ENCODE measurements around the gene CYB5D1.

Gene CYB5D1

GRCh38 chr17:7841396-7841914 is 16.3 kb upstream of the CYB5D1 start:
- peak overlapping the region; percentile 59 for H3K4me3 ChIP-seq (ENCODE audit: low read depth, low read length)
- in situ Hi-C loops (cut with HindIII; ENCODE audit: low sequenced_read_pairs): no loop called here
- DNase-seq (ENCODE audit: low read depth, low spot score): peak; percentile 95
- peak; percentile 9 for TF ChIP-seq CTCF (IDR thresholded peaks at IDR 0.05; ENCODE audit: low read depth, low read length)

- peak overlapping the region; percentile 59 for H3K4me3 ChIP-seq (ENCODE audit: low read depth, low read length)
- in situ Hi-C loops (cut with HindIII; ENCODE audit: low sequenced_read_pairs): no loop called here
- TF ChIP-seq CTCF (IDR thresholded peaks at IDR 0.05; ENCODE audit: low read depth, low read length): no peak
- peak; percentile 90 for DNase-seq (ENCODE audit: low read depth, low spot score)
Measured at GRCh38 chr17:7841915-7842379, 15.9 kb upstream of the CYB5D1 start.

GRCh38 chr17:7842380-7843256 is 15.2 kb upstream of the CYB5D1 start:
- in situ Hi-C loops (cut with HindIII; ENCODE audit: low sequenced_read_pairs): no loop called here
- H3K4me3 ChIP-seq (ENCODE audit: low read depth, low read length): peak overlapping the region; percentile 59

GRCh38 chr17:7843257-7843535 is 14.6 kb upstream of the CYB5D1 start:
- no peak for DNase-seq (ENCODE audit: low read depth, low spot score)
- in situ Hi-C loops (cut with HindIII; ENCODE audit: low sequenced_read_pairs): no loop called here

More at GRCh38 chr17:7842380-7843256, 15.2 kb upstream of the CYB5D1 start:
- TF ChIP-seq CTCF (IDR thresholded peaks at IDR 0.05; ENCODE audit: low read depth, low read length): no peak
- DNase-seq (ENCODE audit: low read depth, low spot score): peak; percentile 95

GRCh38 chr17:7843536-7844291 is 14.1 kb upstream of the CYB5D1 start:
- H3K4me3 ChIP-seq (ENCODE audit: low read depth, low read length): peak overlapping the region; percentile 59
- DNase-seq (ENCODE audit: low read depth, low spot score): peak; percentile 90
- TF ChIP-seq CTCF (IDR thresholded peaks at IDR 0.05; ENCODE audit: low read depth, low read length): no peak
- in situ Hi-C loops (cut with HindIII; ENCODE audit: low sequenced_read_pairs): no loop called here

More at GRCh38 chr17:7843257-7843535, 14.6 kb upstream of the CYB5D1 start:
- no peak for TF ChIP-seq CTCF (IDR thresholded peaks at IDR 0.05; ENCODE audit: low read depth, low read length)
- H3K4me3 ChIP-seq (ENCODE audit: low read depth, low read length): peak overlapping the region; percentile 59

DNA sequence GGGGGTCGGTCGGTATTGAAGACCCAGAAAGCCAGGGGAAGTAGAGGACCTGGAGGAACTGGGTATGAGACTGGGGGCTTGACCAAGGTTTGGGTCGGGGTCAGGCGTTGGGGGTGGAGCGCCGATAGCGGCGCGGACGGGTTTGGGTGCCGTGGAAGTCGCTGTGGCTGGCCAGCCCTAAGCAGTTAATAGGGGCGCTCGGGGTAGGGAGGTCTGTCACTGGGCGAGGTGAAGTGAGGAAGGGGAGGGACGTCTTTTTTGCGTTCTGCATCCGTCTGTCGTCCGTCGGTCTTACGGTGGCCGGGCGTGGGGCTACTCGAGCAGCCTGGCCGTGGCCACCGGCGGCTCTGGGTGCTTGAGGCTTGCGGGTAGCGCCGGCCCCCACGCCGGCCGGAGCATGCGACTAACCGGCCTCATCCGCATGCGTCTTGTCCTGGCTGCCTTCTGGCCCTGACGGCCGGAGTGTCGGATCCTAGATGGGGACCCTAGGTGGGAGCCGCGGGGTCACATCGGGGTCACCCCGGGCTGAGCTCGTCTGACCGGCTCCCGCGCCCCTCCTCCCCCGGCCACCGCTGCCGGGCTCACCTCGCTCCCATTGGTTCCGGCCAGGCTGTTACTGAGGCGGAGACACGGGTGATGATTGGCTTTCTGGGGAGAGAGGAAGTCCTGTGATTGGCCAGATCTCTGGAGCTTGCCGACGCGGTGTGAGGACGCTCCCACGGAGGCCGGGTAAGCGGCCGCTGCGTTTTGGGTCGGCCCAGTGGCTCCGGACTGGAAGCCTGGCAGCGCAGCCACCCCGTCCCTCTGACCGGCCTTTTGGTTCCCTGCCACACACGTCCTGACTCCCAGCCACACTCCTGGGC is 13.3 kb upstream of the CYB5D1 start:
- in situ Hi-C loops (cut with HindIII; ENCODE audit: low sequenced_read_pairs): no loop called here
- peak; percentile 93 for DNase-seq (ENCODE audit: low read depth, low spot score)

More for the DNA sequence above, 13.3 kb upstream of the CYB5D1 start:
- H3K4me3 ChIP-seq (ENCODE audit: low read depth, low read length): peak overlapping the region; percentile 59
- no peak for TF ChIP-seq CTCF (IDR thresholded peaks at IDR 0.05; ENCODE audit: low read depth, low read length)
